Measurements from ENCODE around the gene SLC25A34. TPM values are rescaled to one million over a fixed set of nuclear protein-coding genes. Genes with fewer than 3 reads are reported as not detected.
A peak's percentile ranks its signal among the peaks of the same experiment; 100 is the strongest.

The SLC25A34 gene
- total RNA-seq, 4 donors from 2014 or later = 0.66 to 0.97 (median 0.76) TPM

GRCh38 chr1:15722836-15723532 is 13.1 kb upstream of the SLC25A34 start:
- Histone ChIP-seq H3K36me3 (peaks cover 71 to 100% (median 98%) of the 10 kb centered on the region in 4 donors), H3K27ac (replicated peaks in 1 of 4) (peak overlapping the region in 1 of 4 donors; percentile 19), H3K27me3 (no peaks in the 10 kb centered on the region), H3K4me1 (peaks cover 9 to 20% (median 14%) of the 10 kb centered on the region in 4 donors), H3K9me3 (no peaks in the 10 kb centered on the region), H3K4me3 (no peak overlapping the region)
- intact Hi-C loops (cut with DNase I) = no loop called here
- WGBS = 86% methylated on average over 10 of the region's 13 CpGs
- TF ChIP-seq POLR2AphosphoS5 (IDR thresholded peaks at IDR 0.05) (no peak), EP300 (IDR thresholded peaks at IDR 0.05) (no peak), CTCF (IDR thresholded peaks at IDR 0.05) (no peak), POLR2A (IDR thresholded peaks at IDR 0.05; ENCODE audit: low read depth) (no peak)
- no peak for DNase-seq (ENCODE audit: extremely low spot score)

- TF ChIP-seq EP300 (IDR thresholded peaks at IDR 0.05) (no peak), POLR2A (IDR thresholded peaks at IDR 0.05; ENCODE audit: low read depth) (no peak), CTCF (IDR thresholded peaks at IDR 0.05) (no peak), POLR2AphosphoS5 (IDR thresholded peaks at IDR 0.05) (no peak)
- Histone ChIP-seq H3K27ac (replicated peaks in 1 of 4) (no peak overlapping the region), H3K4me1 (peaks cover 1 to 12% (median 9%) of the 10 kb centered on the region in 4 donors), H3K4me3 (no peak overlapping the region), H3K36me3 (peaks cover 71 to 100% (median 98%) of the 10 kb centered on the region in 4 donors), H3K9me3 (no peaks in the 10 kb centered on the region), H3K27me3 (no peaks in the 10 kb centered on the region)
- whole genome bisulfite sequencing = 96% methylated on average over 11 of the region's 20 CpGs
- DNase-seq (ENCODE audit: extremely low spot score) = no peak
- intact Hi-C loops (cut with DNase I) = no loop called here
These were observed 12.3 kb upstream of the SLC25A34 start for GRCh38 chr1:15723631-15724246.

- H3K36me3 ChIP-seq = peaks cover 73 to 100% (median 98%) of the 10 kb centered on the region in 4 donors
- DNase-seq (ENCODE audit: extremely low spot score) = no peak
- H3K4me3 ChIP-seq = no peak overlapping the region
- peaks cover 0 to 10% (median 4%) of the 10 kb centered on the region in 4 donors for H3K4me1 ChIP-seq
- H3K27ac ChIP-seq (replicated peaks in 1 of 4) = no peak overlapping the region
- TF ChIP-seq POLR2A (IDR thresholded peaks at IDR 0.05; ENCODE audit: low read depth) = no peak
- no peak for TF ChIP-seq CTCF (IDR thresholded peaks at IDR 0.05)
- no peak for TF ChIP-seq POLR2AphosphoS5 (IDR thresholded peaks at IDR 0.05)
- no peak for TF ChIP-seq EP300 (IDR thresholded peaks at IDR 0.05)
- no peaks in the 10 kb centered on the region for H3K27me3 ChIP-seq
- no peaks in the 10 kb centered on the region for H3K9me3 ChIP-seq
- intact Hi-C loops (cut with DNase I) = no loop called here
- WGBS = 87% methylated on average over 13 of the region's 26 CpGs
These were observed 10.8 kb upstream of the SLC25A34 start for GRCh38 chr1:15724949-15725880.

- no peak for DNase-seq (ENCODE audit: extremely low spot score)
- Histone ChIP-seq H3K9me3 (no peaks in the 10 kb centered on the region), H3K36me3 (peaks cover 73 to 100% (median 99%) of the 10 kb centered on the region in 4 donors), H3K27me3 (no peaks in the 10 kb centered on the region), H3K4me3 (no peak overlapping the region), H3K27ac (replicated peaks in 1 of 4) (no peak overlapping the region), H3K4me1 (peaks cover 0 to 10% (median under 1%) of the 10 kb centered on the region in 4 donors)
- TF ChIP-seq POLR2AphosphoS5 (IDR thresholded peaks at IDR 0.05) (no peak), POLR2A (IDR thresholded peaks at IDR 0.05; ENCODE audit: low read depth) (no peak), EP300 (IDR thresholded peaks at IDR 0.05) (no peak), CTCF (IDR thresholded peaks at IDR 0.05) (no peak)
- WGBS = 76% methylated on average over 8 of the region's 9 CpGs
- intact Hi-C loops (cut with DNase I) = no loop called here
These were observed 9.6 kb upstream of the SLC25A34 start for GRCh38 chr1:15726508-15726907.

Measured in esophagus muscularis mucosa (tissue), 4 donors.